KOPT-K1 (cell line): ENCODE data around the gene ALOX15.
"Not testable (repeated sequence)": the region's sequence is repeated elsewhere in the genome, so short reads cannot be mapped to it uniquely, and the experiment has no call there.

Experiments
- H3K27ac ChIP-seq: fragments of 200-600 bp; sonication (generic); 2 replicates; pipeline ENCODE4 v1.5.1; 2016; ENCODE audit warnings: antibody characterized with exemption, mild to moderate bottlenecking, low read depth, low read length; ENCODE audit not compliant: poor library complexity, severe bottlenecking
- H3K36me3 ChIP-seq: fragments of 200-600 bp; sonication (generic); 2 replicates; pipeline ENCODE4 v1.5.1; 2017; ENCODE audit warnings: antibody characterized with exemption, mild to moderate bottlenecking, low read length, moderate library complexity; ENCODE audit not compliant: insufficient read depth
- H3K9me3 ChIP-seq: fragments of 200-600 bp; sonication (generic); 2 replicates; pipeline ENCODE4 v1.5.1; 2017; ENCODE audit warnings: antibody characterized with exemption, low read length, mild to moderate bottlenecking; ENCODE audit not compliant: insufficient read depth, poor library complexity, severe bottlenecking

ALOX15 gene

DNA sequence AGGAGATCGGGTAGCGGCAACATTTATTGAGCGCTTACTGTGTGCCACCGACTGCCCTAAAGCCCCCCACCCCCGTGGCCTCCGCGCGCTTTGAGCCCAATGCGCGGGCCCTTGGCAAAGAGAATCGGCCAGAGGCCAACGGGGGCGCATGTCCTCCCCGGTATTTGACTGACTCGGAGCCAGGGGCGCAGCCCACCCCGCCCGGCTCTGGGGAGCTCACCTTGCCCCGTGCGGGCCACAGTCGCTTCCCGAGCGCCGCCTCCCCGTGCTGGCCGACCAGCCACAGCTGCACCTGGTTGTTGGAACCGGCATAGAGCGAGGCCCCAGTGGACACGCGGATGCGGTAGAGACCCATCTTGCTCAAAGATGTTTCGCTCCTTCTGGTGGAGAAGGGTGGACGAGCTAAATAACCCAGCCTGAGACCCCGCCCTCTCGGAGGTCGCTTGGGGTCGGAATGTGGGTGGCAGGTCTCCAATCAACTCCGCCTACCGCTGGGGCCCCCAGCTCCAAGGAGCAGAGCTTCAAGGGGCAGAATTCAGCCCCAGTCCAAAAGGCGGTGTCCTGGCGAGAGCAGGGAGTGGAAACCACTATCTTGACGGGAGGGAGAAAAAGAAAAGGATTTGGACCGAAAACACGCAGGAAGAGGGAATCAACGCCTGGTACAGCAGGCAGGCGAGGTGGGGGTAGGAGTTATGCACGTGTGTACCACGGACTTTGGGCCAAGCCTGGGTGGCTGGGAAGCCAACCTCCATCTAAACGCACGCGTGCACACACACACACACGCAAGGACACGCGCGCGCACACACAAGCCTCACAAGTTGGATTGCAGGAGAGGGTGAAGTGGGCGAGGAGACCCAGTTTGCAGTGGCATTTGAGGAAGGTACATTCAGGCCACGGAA lies at the start of gene ALOX15:
TSS of gene ALOX15 (minus strand) at position 382 of the 899 bp plus-strand sequence. CDS start at position 355, 27 bp downstream.
- Histone ChIP-seq H3K36me3 (no peaks in the 10 kb centered on the region), H3K27ac (no peak within 1 kb of the TSS), H3K9me3 (no peaks in the 10 kb centered on the region)

- no peak overlapping the region for H3K27ac ChIP-seq
- H3K9me3 ChIP-seq: no peaks in the 10 kb centered on the region
- peaks cover 86% of the 10 kb centered on the region for H3K36me3 ChIP-seq
Measured at GRCh38 chr17:4690745-4691144, 49.3 kb upstream of the ALOX15 start.

GRCh38 chr17:4689872-4690271 lies 48.4 kb upstream of the ALOX15 start:
- H3K27ac ChIP-seq, H3K9me3 ChIP-seq: not testable (repeated sequence)
- H3K36me3 ChIP-seq: peaks cover 88% of the 10 kb centered on the region

GRCh38 chr17:4683739-4684138 lies 42.3 kb upstream of the ALOX15 start:
- not testable (repeated sequence) for H3K27ac ChIP-seq, H3K9me3 ChIP-seq
- peaks cover 97% of the 10 kb centered on the region for H3K36me3 ChIP-seq

DNA sequence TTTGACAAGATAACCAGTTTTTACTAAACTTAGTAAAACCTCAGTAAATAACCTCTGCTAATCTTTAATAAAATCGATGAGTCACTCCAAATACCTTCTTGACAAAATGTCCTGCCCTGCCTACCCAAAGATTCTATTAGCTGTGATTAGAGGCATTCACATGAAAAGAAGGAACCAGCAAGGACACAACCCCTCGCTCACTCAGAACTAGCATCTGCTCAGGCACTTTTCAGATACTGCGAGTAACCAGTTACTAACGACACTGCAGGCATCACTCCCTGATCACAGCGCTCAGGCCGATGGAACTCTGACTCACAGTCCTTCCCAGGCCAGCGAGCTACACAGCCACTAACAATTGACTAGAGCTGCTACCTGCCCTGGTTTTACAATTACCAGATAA lies 38.2 kb upstream of the ALOX15 start:
- peaks cover 99% of the 10 kb centered on the region for H3K36me3 ChIP-seq
- no peaks in the 10 kb centered on the region for H3K9me3 ChIP-seq
- H3K27ac ChIP-seq: no peak overlapping the region

GRCh38 chr17:4678448-4679026 lies 37.1 kb upstream of the ALOX15 start:
- Histone ChIP-seq H3K27ac (no peak overlapping the region), H3K9me3 (no peaks in the 10 kb centered on the region), H3K36me3 (peaks cover 99% of the 10 kb centered on the region)

- Histone ChIP-seq H3K27ac (no peak overlapping the region), H3K36me3 (peaks cover 100% of the 10 kb centered on the region), H3K9me3 (no peaks in the 10 kb centered on the region)
Measured at GRCh38 chr17:4676791-4677190, 35.3 kb upstream of the ALOX15 start.

- no peak overlapping the region for H3K27ac ChIP-seq
- peaks cover 100% of the 10 kb centered on the region for H3K36me3 ChIP-seq
- no peaks in the 10 kb centered on the region for H3K9me3 ChIP-seq
Measured at GRCh38 chr17:4675791-4676190, 34.3 kb upstream of the ALOX15 start.

- no peak overlapping the region for H3K27ac ChIP-seq
- peaks cover 99% of the 10 kb centered on the region for H3K36me3 ChIP-seq
- no peaks in the 10 kb centered on the region for H3K9me3 ChIP-seq
Measured at GRCh38 chr17:4674685-4674998, 33.2 kb upstream of the ALOX15 start.

DNA sequence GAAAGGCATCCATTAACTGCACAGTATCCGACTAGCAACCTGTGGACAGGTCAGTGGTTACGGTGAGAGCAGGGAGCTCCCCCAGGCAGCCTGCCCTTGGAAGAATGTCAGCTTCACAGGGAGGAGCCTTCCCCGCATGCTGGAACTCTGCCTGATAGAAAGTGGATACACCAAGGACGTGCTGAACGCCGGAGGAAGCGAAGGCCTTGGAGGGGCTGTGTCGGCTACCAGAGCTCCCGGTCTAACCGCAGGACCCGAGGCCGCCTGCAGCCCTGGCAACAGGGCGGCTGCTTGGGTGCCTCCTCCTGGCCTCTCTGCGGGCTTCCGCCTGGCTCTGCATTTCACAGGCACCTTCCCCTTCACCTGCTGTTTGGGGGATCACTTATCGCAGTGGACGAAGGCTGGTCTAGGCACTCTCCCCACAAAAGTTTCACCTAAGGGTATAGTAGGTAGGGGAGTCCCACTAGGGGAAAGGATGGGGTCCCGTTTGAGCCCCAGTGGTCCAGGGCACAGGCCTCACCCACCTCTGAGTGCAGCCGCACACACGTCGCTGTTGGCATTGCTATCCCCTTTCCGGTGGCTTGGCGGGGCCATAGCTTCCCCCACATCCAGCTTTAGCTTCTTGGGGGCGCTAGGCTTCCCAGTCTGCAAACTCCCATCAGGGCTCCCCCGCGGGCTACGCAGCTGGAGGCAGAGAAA lies 32.7 kb upstream of the ALOX15 start:
- Histone ChIP-seq H3K9me3 (no peaks in the 10 kb centered on the region), H3K36me3 (peaks cover 94% of the 10 kb centered on the region), H3K27ac (no peak overlapping the region)

GRCh38 chr17:4673169-4673568 lies 31.7 kb upstream of the ALOX15 start:
- H3K9me3 ChIP-seq: no peaks in the 10 kb centered on the region
- H3K27ac ChIP-seq: no peak overlapping the region
- peaks cover 84% of the 10 kb centered on the region for H3K36me3 ChIP-seq

DNA sequence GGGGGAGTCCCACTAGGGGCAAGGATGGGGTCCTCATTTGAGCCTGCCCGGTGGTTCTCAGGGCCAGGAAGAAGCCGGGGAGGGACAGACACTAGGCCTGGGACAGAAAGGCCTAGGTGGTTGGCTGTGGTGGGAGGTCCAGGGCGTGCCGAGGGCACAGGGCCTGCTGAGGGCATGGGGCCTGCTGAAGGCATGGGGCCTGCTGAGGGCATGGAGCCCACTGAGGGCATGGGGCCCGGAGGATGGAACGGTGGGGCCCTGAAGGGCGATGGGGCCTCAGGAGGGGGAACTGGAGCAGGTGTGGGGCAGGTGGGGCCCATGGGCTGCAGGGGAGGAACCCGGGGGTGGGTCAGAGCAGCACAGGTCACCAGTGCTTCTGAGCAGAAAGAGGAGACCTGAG lies 31.3 kb upstream of the ALOX15 start:
- no peak overlapping the region for H3K27ac ChIP-seq
- H3K9me3 ChIP-seq: no peaks in the 10 kb centered on the region
- H3K36me3 ChIP-seq: peaks cover 80% of the 10 kb centered on the region

DNA sequence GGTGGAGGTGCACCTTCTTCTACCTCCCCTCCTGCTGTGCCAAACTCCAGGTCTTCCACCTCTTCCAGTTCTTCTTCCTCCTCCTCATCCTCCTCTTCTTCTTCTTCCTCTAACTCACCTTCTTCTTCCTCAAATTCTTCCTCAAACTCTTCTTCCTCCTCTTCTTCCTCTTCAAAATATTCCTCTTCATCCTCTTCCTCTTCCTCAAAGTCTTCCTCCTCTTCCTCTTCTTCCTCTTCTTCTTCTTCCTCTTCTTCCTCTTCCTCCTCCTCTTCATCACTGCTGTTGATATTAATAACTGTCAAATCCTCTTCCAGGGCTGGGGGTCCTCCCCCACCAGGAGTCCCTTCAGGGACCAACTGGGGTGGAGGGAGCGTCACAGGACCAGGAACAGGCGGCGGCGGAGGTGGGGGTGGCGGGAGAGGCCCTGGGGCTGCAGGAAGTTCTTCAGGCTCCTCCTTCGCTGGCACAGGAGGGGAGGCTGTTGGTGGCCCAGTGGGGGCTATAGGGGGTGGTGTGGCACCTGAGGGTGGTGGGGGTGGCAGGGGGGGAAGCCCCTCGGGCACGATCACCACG lies 30.7 kb upstream of the ALOX15 start:
- Histone ChIP-seq H3K9me3 (no peaks in the 10 kb centered on the region), H3K27ac (no peak overlapping the region), H3K36me3 (peaks cover 74% of the 10 kb centered on the region)

GRCh38 chr17:4667166-4667565 lies 25.7 kb upstream of the ALOX15 start:
- Histone ChIP-seq H3K9me3 (no peaks in the 10 kb centered on the region), H3K27ac (no peak overlapping the region), H3K36me3 (peaks cover 24% of the 10 kb centered on the region)

DNA sequence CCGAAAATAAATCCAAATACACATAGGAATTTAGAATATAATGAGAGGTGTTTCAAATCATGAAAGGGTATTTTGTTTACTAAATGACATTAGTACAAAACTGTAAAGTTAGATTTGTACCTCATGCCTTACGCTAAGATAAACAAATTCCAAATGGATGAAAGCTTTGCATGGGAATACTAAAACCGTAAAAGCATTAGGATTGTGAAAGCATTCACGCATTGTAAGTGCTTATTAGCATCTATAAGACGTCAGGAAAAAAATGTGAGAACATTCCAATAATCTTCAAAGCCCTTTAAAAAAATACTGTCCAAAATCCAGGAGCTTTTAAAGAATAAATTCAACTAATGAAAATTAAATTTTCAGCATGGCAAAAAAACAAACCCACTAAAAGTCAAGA lies 24.8 kb upstream of the ALOX15 start:
- H3K9me3 ChIP-seq: no peaks in the 10 kb centered on the region
- H3K27ac ChIP-seq: no peak overlapping the region
- H3K36me3 ChIP-seq: peaks cover 15% of the 10 kb centered on the region
